HG02840 (cell line): Measurements from ENCODE around the gene SLCO1A2.
"Not testable (repeated sequence)": the region's sequence is repeated elsewhere in the genome, so short reads cannot be mapped to it uniquely, and the experiment has no call there.

ENCODE experiments used
- ATAC-seq: cut with Tn5 transposase; IDR thresholded peaks from one replicate; pipeline ENCODE4 v1.9.1; 2021; ENCODE audit warnings: mild to moderate bottlenecking, moderate library complexity, moderate number of reproducible peaks; ENCODE audit not compliant: unreplicated experiment, low FRiP score

The SLCO1A2 gene

GRCh38 chr12:21334771-21335325 is at the start of gene SLCO1A2:
TSS of gene SLCO1A2 (minus strand) at chr12:21334917. CDS start at chr12:21334647, 270 bp downstream.
- ATAC-seq: no peak

GRCh38 chr12:21384261-21384660 is 49.5 kb upstream of the SLCO1A2 start:
- no peak for ATAC-seq

GRCh38 chr12:21381320-21381719 is 46.6 kb upstream of the SLCO1A2 start:
- not testable (repeated sequence) for ATAC-seq

GRCh38 chr12:21379218-21379617 is 44.5 kb upstream of the SLCO1A2 start:
- ATAC-seq: no peak

GRCh38 chr12:21372602-21373001 is 37.9 kb upstream of the SLCO1A2 start, which contains the start of gene IAPP:
TSS of gene IAPP (plus strand) at chr12:21372902. CDS start at chr12:21373352, 450 bp downstream.
- ATAC-seq: no peak

GRCh38 chr12:21370845-21371449 is 36.2 kb upstream of the SLCO1A2 start:
- ATAC-seq: no peak

GRCh38 chr12:21369141-21369980 is 34.6 kb upstream of the SLCO1A2 start:
- ATAC-seq: no peak

- ATAC-seq: not testable (repeated sequence)
Measured at GRCh38 chr12:21360632-21361031, 25.9 kb upstream of the SLCO1A2 start.

- no peak for ATAC-seq
Measured at GRCh38 chr12:21354641-21355040, 19.9 kb upstream of the SLCO1A2 start.

- ATAC-seq: no peak
Measured at GRCh38 chr12:21353948-21354347, 19.2 kb upstream of the SLCO1A2 start.

- no peak for ATAC-seq
Measured at GRCh38 chr12:21353487-21353886, 18.8 kb upstream of the SLCO1A2 start.

- no peak for ATAC-seq
Measured at GRCh38 chr12:21350975-21351374, 16.3 kb upstream of the SLCO1A2 start.

- no peak for ATAC-seq
Measured at GRCh38 chr12:21346542-21347205, 12.0 kb upstream of the SLCO1A2 start.

GRCh38 chr12:21343636-21344035 is 8.9 kb upstream of the SLCO1A2 start:
- no peak for ATAC-seq

- no peak for ATAC-seq
Measured at GRCh38 chr12:21341769-21342168, 7.1 kb upstream of the SLCO1A2 start.

- no peak for ATAC-seq
Measured at GRCh38 chr12:21340403-21340802, 5.7 kb upstream of the SLCO1A2 start.

GRCh38 chr12:21339921-21340320 is 5.2 kb upstream of the SLCO1A2 start:
- ATAC-seq: no peak

- no peak for ATAC-seq
Measured at GRCh38 chr12:21337959-21338744, 3.4 kb upstream of the SLCO1A2 start.

GRCh38 chr12:21337453-21337852 is 2.7 kb upstream of the SLCO1A2 start:
- no peak for ATAC-seq

- no peak for ATAC-seq
Measured at GRCh38 chr12:21336656-21337055, 1.9 kb upstream of the SLCO1A2 start.
